GM12878 (cell line): ENCODE data around the gene RPS28. TPM values are rescaled to one million over a fixed set of nuclear protein-coding genes. Genes with fewer than 3 reads are reported as not detected.

ENCODE experiments used
- ATAC-seq: fragments of 200-7000 bp; cut with Tn5 transposase; 3 replicates; pipeline ENCODE4 v1.9.1; 2020; ENCODE audit warnings: mild to moderate bottlenecking, moderate library complexity
- BruUV-seq: library from RNA; stranded (reverse); fragments of 400-500 nt; replicated peaks from 2 replicates; lab custom pipeline; 2021; lab: Mats Ljungman, UMichigan
- CTCF ChIA-PET: fragments of 300-600 bp; sonication (Branson Sonifier 250); formaldehyde crosslinking; extraction: SDS; loops from one replicate; lab custom pipeline; 2021; ENCODE audit warnings: inconsistent platforms; lab: Yijun Ruan, JAX
- POLR2A ChIA-PET: fragments of 350-600 bp; formaldehyde crosslinking; extraction: SDS; loops from one replicate; lab custom pipeline; 2021; ENCODE audit warnings: inconsistent platforms; lab: Charles Lee
- RAD21 ChIA-PET: fragments of 300-600 bp; sonication (Branson Sonifier 250); formaldehyde crosslinking; loops from one replicate; lab custom pipeline; 2023; ENCODE audit warnings: antibody characterized with exemption; ENCODE audit not compliant: unreplicated experiment; lab: Charles Lee
- SMC1A ChIA-PET: fragments of 300-600 bp; sonication (Branson Sonifier 250); formaldehyde crosslinking; loops from one replicate; lab custom pipeline; 2023; ENCODE audit not compliant: unreplicated experiment, uncharacterized antibody; lab: Charles Lee
- DNase-seq: peaks from one replicate; pipeline ENCODE4 v3.0.0-alpha.2; 2011; ENCODE audit warnings: low read depth, low spot score
- FAIRE-seq: peaks from 3 replicates; lab custom pipeline; 2011; peaks lifted over from hg19 to GRCh38; lab: Jason Lieb, UNC
- H2AFZ ChIP-seq: 2 replicates; pipeline ENCODE4 v1.6.0; 2011; ENCODE audit warnings: low read depth, low read length, control low read depth; ENCODE audit not compliant: control insufficient read depth
- H3K27ac ChIP-seq: 2 replicates; pipeline ENCODE4 v1.5.1; 2011; ENCODE audit warnings: control low read depth; ENCODE audit not compliant: control insufficient read depth, insufficient read depth
- H3K27me3 ChIP-seq, 2 experiments: replicated peaks in 1 of 2; 2 replicates each; pipeline versions ENCODE4 v1.6.0 to v1.6.1; 2011; ENCODE audit warnings: low read length in 1 of 2; ENCODE audit not compliant: control insufficient read depth in 2 of 2, insufficient read depth in 2 of 2
- H3K36me3 ChIP-seq, 2 experiments: 2 replicates each; pipeline ENCODE4 v1.5.1; 2011; ENCODE audit warnings: low read length in 1 of 2; ENCODE audit not compliant: control insufficient read depth in 2 of 2, insufficient read depth in 2 of 2
- H3K4me1 ChIP-seq: 2 replicates; pipeline ENCODE4 v1.6.1; 2011; ENCODE audit warnings: mild to moderate bottlenecking, low read length, moderate library complexity, mixed read lengths; ENCODE audit not compliant: control insufficient read depth, insufficient read depth
- H3K4me2 ChIP-seq: 2 replicates; pipeline ENCODE4 v1.6.0; 2011; ENCODE audit warnings: control low read depth; ENCODE audit not compliant: control insufficient read depth, insufficient read depth
- H3K4me3 ChIP-seq: fragments of 200-600 bp; sonication (generic); 2 replicates; pipeline ENCODE4 v1.5.1; 2016
- H3K79me2 ChIP-seq: 2 replicates; pipeline ENCODE4 v1.6.0; 2011; ENCODE audit warnings: low read length; ENCODE audit not compliant: control insufficient read depth, insufficient read depth
- H3K9ac ChIP-seq: 2 replicates; pipeline ENCODE4 v1.8.0; 2011; ENCODE audit warnings: low read length, control low read depth, mixed read lengths; ENCODE audit not compliant: control insufficient read depth, insufficient read depth
- H3K9me3 ChIP-seq: replicated peaks from 3 replicates; pipeline ENCODE4 v1.5.1; 2011; ENCODE audit warnings: mild to moderate bottlenecking, low read length; ENCODE audit not compliant: control insufficient read depth, insufficient read depth
- H4K20me1 ChIP-seq: 2 replicates; pipeline ENCODE4 v1.6.0; 2011; ENCODE audit not compliant: control insufficient read depth, insufficient read depth
- BRCA1 ChIP-seq: IDR thresholded peaks from 2 replicates; pipeline ENCODE4 v1.6.1; 2011; ENCODE audit warnings: low read depth, low read length, improper control_type of control experiment
- EED ChIP-seq: sonication (generic); IDR thresholded peaks from 2 replicates; pipeline ENCODE4 v1.6.1; 2016; ENCODE audit warnings: antibody characterized with exemption, low read depth
- EP300 ChIP-seq, 2 experiments: fragments of 150-350 bp in 1 of 2; IDR thresholded peaks; 2 replicates each; pipeline ENCODE4 v1.6.1; 2011 to 2012; ENCODE audit warnings: low read depth in 2 of 2, low read length in 2 of 2, borderline replicate concordance in 1 of 2, improper control_type of control experiment in 1 of 2, inconsistent platforms in 1 of 2; ENCODE audit not compliant: control insufficient read depth in 1 of 2
- HCFC1 ChIP-seq: fragments of 150-350 bp; IDR thresholded peaks from 2 replicates; pipeline ENCODE4 v1.6.1; 2014; ENCODE audit warnings: low read length
- HDAC2 ChIP-seq: fragments of 200-600 bp; sonication (generic); IDR thresholded peaks from 2 replicates; pipeline ENCODE4 v1.6.1; 2017
- IRF3 ChIP-seq: fragments of 450-650 bp; IDR thresholded peaks from 2 replicates; pipeline ENCODE4 v1.6.1; 2014; ENCODE audit warnings: mild to moderate bottlenecking
- KDM1A ChIP-seq: fragments of 200-600 bp; sonication (generic); IDR thresholded peaks from 2 replicates; pipeline ENCODE4 v1.6.1; 2016; ENCODE audit warnings: borderline replicate concordance
- KLF5 ChIP-seq: fragments of 450-650 bp; IDR thresholded peaks from 2 replicates; pipeline ENCODE4 v1.6.1; 2014; ENCODE audit warnings: mild to moderate bottlenecking; ENCODE audit not compliant: partially characterized antibody
- MEF2A ChIP-seq: IDR thresholded peaks from 2 replicates; pipeline ENCODE4 v1.6.1; 2011; ENCODE audit warnings: low read depth, mild to moderate bottlenecking, low read length, moderate library complexity; ENCODE audit not compliant: insufficient read depth
- MEF2B ChIP-seq: fragments of 450-650 bp; IDR thresholded peaks from 2 replicates; pipeline ENCODE4 v1.6.1; 2018; ENCODE audit warnings: mild to moderate bottlenecking, moderate library complexity; ENCODE audit not compliant: partially characterized antibody, poor library complexity, severe bottlenecking
- NFXL1 ChIP-seq: fragments of 450-650 bp; IDR thresholded peaks from 2 replicates; pipeline ENCODE4 v1.6.1; 2017; ENCODE audit warnings: antibody characterized with exemption, mild to moderate bottlenecking, borderline replicate concordance
- RBBP5 ChIP-seq: fragments of 200-600 bp; sonication (generic); conservative IDR thresholded peaks from 2 replicates; pipeline ENCODE4 v1.6.1; 2016
- SREBF2 ChIP-seq: IDR thresholded peaks from 2 replicates; pipeline ENCODE4 v1.6.1; 2012; ENCODE audit warnings: mild to moderate bottlenecking, low read length
- WGBS: methylation state at CpG from one replicate; pipeline ENCODE4 v1.1.6; 2016; ENCODE audit warnings: low lambda C conversion rate; ENCODE audit not compliant: insufficient replicate concordance, insufficient coverage; ENCODE audit errors: missing lambda C conversion rate; 5-methylcytosine and 5-hydroxymethylcytosine counted together
- in situ Hi-C: fragments of 300-500 bp; cut with MboI; formaldehyde crosslinking; loops from 9 replicates; pipeline ENCODE4 v1.14.3; 2018; ENCODE audit warnings: mixed read lengths
- intact Hi-C: fragments of 100-400 bp; cut with micrococcal nuclease; formaldehyde crosslinking; loops from one replicate; pipeline ENCODE4 v1.14.2; 2022; ENCODE audit not compliant: unreplicated experiment
- polyA plus RNA-seq, 11 experiments: library from polyadenylated mRNA; depleted of rRNA in 4 of 11; unstranded in 6 of 11; stranded (reverse) in 5 of 11; fragments of >200 nt; fragmentation: Nextera tagmentation in 4 of 11; fragmentation: Illumina TruSeq in 1 of 11; extraction: Ambion mirVana in 4 of 11; extraction: Trizol in 1 of 11; gene quantifications; 1 replicate in 1 of 11; 2 replicates in 10 of 11; pipeline versions ENCODE4 v1.2.1 to v1.2.3, GENCODE V29; 2011 to 2016; ENCODE audit warnings: inconsistent platforms in 2 of 11, missing spikeins in 2 of 11, low read depth in 1 of 11
- total RNA-seq, 4 experiments: library from RNA; depleted of rRNA in 3 of 4; stranded (reverse); fragments of >200 nt in 3 of 4; fragmentation: Illumina TruSeq in 1 of 4; extraction: Trizol in 1 of 4; gene quantifications; 2 replicates each; pipeline versions ENCODE4 v1.2.1 to v1.2.3, GENCODE V29; 2013 to 2021
- TF ChIP-seq, protein P1 (sequence below): fragments of 450-650 bp; IDR thresholded peaks from 2 replicates; pipeline ENCODE4 v1.6.1; 2018; ENCODE audit warnings: borderline replicate concordance, mild to moderate bottlenecking; ENCODE audit not compliant: partially characterized antibody
- TF ChIP-seq, protein P2 (sequence below): IDR thresholded peaks from 2 replicates; pipeline ENCODE4 v1.6.1; 2011; ENCODE audit warnings: borderline replicate concordance, low read depth, mild to moderate bottlenecking, moderate library complexity, mixed read lengths, low read length; ENCODE audit not compliant: insufficient read depth; ENCODE audit errors: extremely low read length

RPS28 gene
- total and polyA plus RNA-seq, 10 of the 15 experiments (the other 5 are each of a cell fraction or from before 2014, with no cell fraction given), result 422 to 3,905 (median 1,580) TPM

- Histone ChIP-seq H3K9ac (no peak overlapping the region), H3K4me1 (peaks cover 11% of the 10 kb centered on the region), H3K27me3 (no peaks in the 10 kb centered on the region), H3K36me3 (peaks cover 7 to 9% of the 10 kb centered on the region in 2 experiments; a peak in 3 of 4 replicates), H3K4me2 (no peak overlapping the region), H2AFZ (no peak overlapping the region), H3K9me3 (no peaks in the 10 kb centered on the region), H3K4me3 (no peak overlapping the region), H3K79me2 (peaks cover 15% of the 10 kb centered on the region), H3K27ac (no peak overlapping the region), H4K20me1 (no peaks in the 10 kb centered on the region)
- ATAC-seq (no peak), DNase-seq (no peak), FAIRE-seq (no peak)
- ChIA-PET SMC1A (no interaction called here), RAD21 (no interaction called here), CTCF (interaction anchor here (1.1 kb wide), 1 partner anchor 8 kb away, joined by 8 read pairs; no protein-coding TSS in a partner anchor), POLR2A (interaction anchor here (0.6 to 1.3 kb wide), 3 partner anchors 8 to 21 kb away, joined by 3 read pairs; partner anchors contain the start of genes NDUFA7 and RPS28)
- TF ChIP-seq, protein P1, sequence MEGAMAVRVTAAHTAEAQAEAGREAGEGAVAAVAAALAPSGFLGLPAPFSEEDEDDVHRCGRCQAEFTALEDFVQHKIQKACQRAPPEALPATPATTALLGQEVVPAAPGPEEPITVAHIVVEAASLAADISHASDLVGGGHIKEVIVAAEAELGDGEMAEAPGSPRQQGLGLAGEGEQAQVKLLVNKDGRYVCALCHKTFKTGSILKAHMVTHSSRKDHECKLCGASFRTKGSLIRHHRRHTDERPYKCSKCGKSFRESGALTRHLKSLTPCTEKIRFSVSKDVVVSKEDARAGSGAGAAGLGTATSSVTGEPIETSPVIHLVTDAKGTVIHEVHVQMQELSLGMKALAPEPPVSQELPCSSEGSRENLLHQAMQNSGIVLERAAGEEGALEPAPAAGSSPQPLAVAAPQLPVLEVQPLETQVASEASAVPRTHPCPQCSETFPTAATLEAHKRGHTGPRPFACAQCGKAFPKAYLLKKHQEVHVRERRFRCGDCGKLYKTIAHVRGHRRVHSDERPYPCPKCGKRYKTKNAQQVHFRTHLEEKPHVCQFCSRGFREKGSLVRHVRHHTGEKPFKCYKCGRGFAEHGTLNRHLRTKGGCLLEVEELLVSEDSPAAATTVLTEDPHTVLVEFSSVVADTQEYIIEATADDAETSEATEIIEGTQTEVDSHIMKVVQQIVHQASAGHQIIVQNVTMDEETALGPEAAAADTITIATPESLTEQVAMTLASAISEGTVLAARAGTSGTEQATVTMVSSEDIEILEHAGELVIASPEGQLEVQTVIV, result no peak
- TF ChIP-seq HDAC2 (no peak), MEF2B (no peak), IRF3 (no peak), MEF2A (no peak), NFXL1 (no peak), BRCA1 (no peak), HCFC1 (no peak), SREBF2 (no peak), KDM1A (no peak), EP300 (IDR thresholded peaks at IDR 0.05; ENCODE audit: borderline replicate concordance in 1 of 2, control insufficient read depth in 1 of 2, low read depth in 2 of 2, low read length in 2 of 2) (no peak), RBBP5 (no peak), EED (no peak), KLF5 (no peak)
- TF ChIP-seq, protein P2, sequence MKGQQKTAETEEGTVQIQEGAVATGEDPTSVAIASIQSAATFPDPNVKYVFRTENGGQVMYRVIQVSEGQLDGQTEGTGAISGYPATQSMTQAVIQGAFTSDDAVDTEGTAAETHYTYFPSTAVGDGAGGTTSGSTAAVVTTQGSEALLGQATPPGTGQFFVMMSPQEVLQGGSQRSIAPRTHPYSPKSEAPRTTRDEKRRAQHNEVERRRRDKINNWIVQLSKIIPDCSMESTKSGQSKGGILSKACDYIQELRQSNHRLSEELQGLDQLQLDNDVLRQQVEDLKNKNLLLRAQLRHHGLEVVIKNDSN, result no peak
- 93% methylated on average over 16 of the region's 16 CpGs for WGBS
- no TSS peak for BruUV-seq
- in situ Hi-C loops, result no loop called here
- intact Hi-C loops, result no loop called here
Observed at GRCh38 chr19:8311461-8312260, 9.6 kb upstream of the RPS28 start.
